ENCODE results near the gene LCN12. TPM values are rescaled to one million over a fixed set of nuclear protein-coding genes. Genes with fewer than 3 reads are reported as not detected.

Gene LCN12
- total RNA-seq, 1 experiment from 2014 or later = 4.2 TPM

- no peaks in the 10 kb centered on the region for H3K79me2 ChIP-seq (ENCODE audit: insufficient read depth, low read length)
- ATAC-seq (0 out of 2 replicates have a peak, but pooled peaks have one; percentile 5), DNase-seq (ENCODE audit: low read depth, low spot score) (no peak)
- peaks cover 11 to 28% of the 10 kb centered on the region in 2 experiments for H3K4me1 ChIP-seq (ENCODE audit: control insufficient read depth in 1 of 2, insufficient read depth in 2 of 2, low read length in 2 of 2)
- H3K9ac ChIP-seq (ENCODE audit: low read length) = peak overlapping the region; percentile 49
- H3K9me2 ChIP-seq (ENCODE audit: insufficient read depth) = no peaks in the 10 kb centered on the region
- H2AFZ ChIP-seq (ENCODE audit: low read depth, low read length, poor library complexity, severe bottlenecking) = no peak overlapping the region
- no peak for TF ChIP-seq ZNF274 (IDR thresholded peaks at IDR 0.05; ENCODE audit: low read depth, low read length)
- TF ChIP-seq SRF (IDR thresholded peaks at IDR 0.05; ENCODE audit: low read depth) = no peak
- no peak for TF ChIP-seq SIN3A (IDR thresholded peaks at IDR 0.05; ENCODE audit: low read depth)
- TF ChIP-seq ELF1 (IDR thresholded peaks at IDR 0.05; ENCODE audit: borderline replicate concordance, low read depth) = no peak
- TF ChIP-seq SP1 (IDR thresholded peaks at IDR 0.05; ENCODE audit: low read depth) = no peak
- no peak for TF ChIP-seq EGR1 (IDR thresholded peaks at IDR 0.05; ENCODE audit: low read depth)
- no peak for TF ChIP-seq ZBTB33 (IDR thresholded peaks at IDR 0.05; ENCODE audit: extremely low read depth, insufficient replicate concordance, low read length)
- no peak for TF ChIP-seq FOSL1 (IDR thresholded peaks at IDR 0.05; ENCODE audit: low read depth)
- no peak for TF ChIP-seq EZH2 (IDR thresholded peaks at IDR 0.05)
- no peak for TF ChIP-seq REST (IDR thresholded peaks at IDR 0.05; ENCODE audit: low read depth)
- no peak for TF ChIP-seq CEBPB (IDR thresholded peaks at IDR 0.05; ENCODE audit: low read depth)
- no peak for TF ChIP-seq ATF3 (IDR thresholded peaks at IDR 0.05)
- TF ChIP-seq ZFX (IDR thresholded peaks at IDR 0.05) = no peak
- no peak for TF ChIP-seq MAX (IDR thresholded peaks at IDR 0.05)
- no peak for TF ChIP-seq CBX3 (IDR thresholded peaks at IDR 0.05; ENCODE audit: low read depth)
- no peak for TF ChIP-seq EZH2phosphoT487 (IDR thresholded peaks at IDR 0.05; ENCODE audit: borderline replicate concordance)
- intact Hi-C loops (cut with micrococcal nuclease) = no loop called here
- CTCF ChIA-PET = interaction anchor here (1.0 to 2.0 kb wide), 4 partner anchors 11 to 64 kb away, joined by 3 to 5 read pairs (median 4); no protein-coding TSS in a partner anchor
- H3K27ac ChIP-seq (ENCODE audit: low read depth, low read length) = peak overlapping the region; percentile 63; the same call in 1 of the 2 replicates
- peak overlapping the region; percentile 22 to 45 for H3K4me3 ChIP-seq (replicated peaks in 1 of 2; ENCODE audit: low read depth in 1 of 2, low read length in 2 of 2)
- RAD21 ChIA-PET (ENCODE audit: low non-redundant PET in 1 of 2, low total read pairs in 2 of 2, uncharacterized antibody in 2 of 2, unreplicated experiment in 2 of 2) = no interaction called here
- no peaks in the 10 kb centered on the region for H3K27me3 ChIP-seq (ENCODE audit: insufficient read depth, low read length)
- no peaks in the 10 kb centered on the region for H4K20me1 ChIP-seq (ENCODE audit: insufficient read depth)
- no peaks in the 10 kb centered on the region for H3K9me3 ChIP-seq (ENCODE audit: control insufficient read depth in 1 of 2, insufficient read depth in 1 of 2, low read depth in 1 of 2, low read length in 2 of 2)
- POLR2A ChIA-PET = interaction anchor here (0.6 to 1.4 kb wide), 2 partner anchors 9 to 17 kb away, joined by 3 read pairs; no protein-coding TSS in a partner anchor
- no TSS peak for BruUV-seq (replicated peaks)
- H3K4me2 ChIP-seq (ENCODE audit: low read length) = peak overlapping the region; percentile 88
- no peaks in the 10 kb centered on the region for H3K36me3 ChIP-seq (ENCODE audit: control insufficient read depth in 1 of 2, insufficient read depth in 2 of 2, low read length in 2 of 2)
These were observed 12.9 kb downstream of the LCN12 start for GRCh38 chr9:136964833-136965422.
